HG02798 (cell line): Measurements from ENCODE around the gene CDKAL1.
"Not testable (repeated sequence)": the region's sequence is repeated elsewhere in the genome, so short reads cannot be mapped to it uniquely, and the experiment has no call there.

Source experiments
- ATAC-seq: cut with Tn5 transposase; IDR thresholded peaks from one replicate; pipeline ENCODE4 v1.9.1; 2021; ENCODE audit warnings: mild to moderate bottlenecking; ENCODE audit not compliant: unreplicated experiment, poor library complexity

The CDKAL1 gene

GRCh38 chr6:20812776-20813175, 278.5 kb downstream of the CDKAL1 start:
- ATAC-seq: no peak

DNA sequence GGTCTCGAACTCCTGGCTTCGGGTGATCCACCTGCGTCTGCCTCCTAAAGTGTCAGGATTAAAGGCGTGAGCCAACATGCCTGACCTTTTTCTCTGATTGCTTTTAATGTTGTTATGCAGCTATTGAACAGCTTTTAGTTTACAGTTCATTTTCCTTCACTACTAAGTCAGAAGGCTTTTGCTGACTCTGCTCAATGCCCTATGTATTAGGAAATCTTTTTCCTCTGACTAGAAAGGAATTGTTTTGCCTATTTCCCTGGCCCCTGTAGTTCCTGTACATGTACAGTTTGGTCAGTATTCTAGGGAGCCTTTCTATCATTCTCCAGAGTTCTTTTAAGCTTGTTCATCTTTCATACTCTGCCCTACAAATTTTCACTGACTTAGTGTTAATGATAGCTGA, 280.2 kb downstream of the CDKAL1 start:
- ATAC-seq: no peak

- ATAC-seq: no peak
Measured at GRCh38 chr6:20816126-20816525, 281.9 kb downstream of the CDKAL1 start.

GRCh38 chr6:20817806-20818320, 283.6 kb downstream of the CDKAL1 start:
- ATAC-seq: no peak

DNA sequence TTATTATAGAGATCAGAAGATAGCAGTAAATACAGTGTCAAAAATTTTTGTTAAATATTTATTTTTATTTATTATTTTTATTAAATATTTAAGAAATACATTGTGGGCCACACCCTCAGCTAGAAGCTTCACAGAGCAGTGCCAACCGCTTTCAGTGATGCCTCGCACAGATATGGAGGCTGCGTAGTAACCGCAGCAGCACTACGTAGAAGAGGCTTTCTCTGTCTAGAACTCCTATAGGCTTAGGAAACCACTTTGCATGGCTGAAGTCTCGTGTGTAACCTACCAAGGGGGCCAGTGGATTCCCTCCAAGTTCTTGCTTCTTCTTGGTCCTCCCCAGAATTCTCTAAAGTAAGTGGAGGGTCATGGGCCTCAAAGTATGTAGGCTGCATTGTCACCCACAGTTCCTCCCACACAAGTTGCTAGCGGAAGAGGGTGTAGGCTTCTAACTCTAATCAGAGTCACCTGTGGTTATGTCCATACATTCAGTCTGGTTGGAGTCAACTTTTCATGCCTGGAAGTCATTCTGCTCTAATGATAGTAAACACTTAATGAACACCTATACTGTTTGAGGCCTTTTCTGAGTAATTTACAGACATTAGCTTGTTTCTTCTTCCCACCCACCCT, 285.6 kb downstream of the CDKAL1 start:
- no peak for ATAC-seq

DNA sequence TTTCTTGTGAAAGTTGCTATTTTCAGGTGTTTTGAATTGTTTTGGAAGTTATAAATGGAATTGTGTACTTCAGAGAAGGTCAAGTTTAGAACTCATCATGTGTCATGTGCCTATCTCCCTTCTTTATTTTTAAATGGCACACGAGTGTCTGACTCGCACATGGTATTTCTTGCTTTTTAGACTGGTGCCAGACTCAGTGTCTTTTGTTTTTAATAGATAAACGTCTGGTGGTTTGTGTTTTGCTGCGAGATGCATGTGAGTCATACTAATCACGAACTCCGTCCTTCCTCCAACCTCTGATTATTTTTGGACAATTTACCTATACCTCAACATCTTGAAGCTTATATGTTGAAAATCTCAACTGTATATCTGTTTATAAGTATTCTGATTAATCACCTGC, 292.1 kb downstream of the CDKAL1 start:
- ATAC-seq: no peak

DNA sequence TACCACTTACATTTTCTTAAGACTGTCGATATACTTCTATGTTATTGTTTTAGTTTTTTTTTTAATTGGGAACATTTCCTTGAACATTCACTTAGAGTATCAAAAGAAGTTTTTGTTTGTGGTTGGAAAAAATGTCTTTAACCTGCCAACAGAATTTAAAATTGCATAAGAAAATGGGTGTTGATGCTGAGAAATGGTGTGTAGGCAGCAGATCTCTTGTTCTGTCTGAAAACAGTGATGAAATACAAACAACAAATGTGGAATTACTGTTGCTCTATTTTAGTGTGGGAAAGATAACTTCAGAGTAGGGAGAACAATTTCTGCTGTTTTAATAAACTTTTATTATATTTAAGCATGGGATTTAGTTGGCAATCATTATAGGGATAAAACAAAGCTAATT, 293.5 kb downstream of the CDKAL1 start:
- ATAC-seq: no peak

DNA sequence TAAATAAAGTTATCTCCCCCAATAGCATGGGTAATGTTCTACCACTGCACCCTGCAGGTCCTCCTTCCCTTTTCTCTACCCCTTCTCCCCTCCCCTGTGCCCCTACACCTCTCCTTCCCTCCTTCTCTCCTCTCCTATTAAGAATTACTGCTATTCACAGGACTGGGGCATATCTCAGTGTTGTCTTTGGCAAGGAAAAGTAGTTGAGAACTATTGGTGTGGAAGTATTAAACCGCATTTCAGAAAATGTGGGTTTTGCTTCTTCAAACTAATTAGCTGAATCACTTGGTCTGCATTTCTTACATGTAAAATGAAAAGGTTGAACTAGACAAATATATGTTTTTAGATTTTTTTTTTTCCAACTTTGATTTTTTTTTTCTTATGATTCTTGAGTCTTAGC, 296.3 kb downstream of the CDKAL1 start:
- ATAC-seq: no peak

- ATAC-seq: not testable (repeated sequence)
Measured at GRCh38 chr6:20831251-20831650, 297.0 kb downstream of the CDKAL1 start.

GRCh38 chr6:20833881-20834515, 299.7 kb downstream of the CDKAL1 start:
- ATAC-seq: no peak

DNA sequence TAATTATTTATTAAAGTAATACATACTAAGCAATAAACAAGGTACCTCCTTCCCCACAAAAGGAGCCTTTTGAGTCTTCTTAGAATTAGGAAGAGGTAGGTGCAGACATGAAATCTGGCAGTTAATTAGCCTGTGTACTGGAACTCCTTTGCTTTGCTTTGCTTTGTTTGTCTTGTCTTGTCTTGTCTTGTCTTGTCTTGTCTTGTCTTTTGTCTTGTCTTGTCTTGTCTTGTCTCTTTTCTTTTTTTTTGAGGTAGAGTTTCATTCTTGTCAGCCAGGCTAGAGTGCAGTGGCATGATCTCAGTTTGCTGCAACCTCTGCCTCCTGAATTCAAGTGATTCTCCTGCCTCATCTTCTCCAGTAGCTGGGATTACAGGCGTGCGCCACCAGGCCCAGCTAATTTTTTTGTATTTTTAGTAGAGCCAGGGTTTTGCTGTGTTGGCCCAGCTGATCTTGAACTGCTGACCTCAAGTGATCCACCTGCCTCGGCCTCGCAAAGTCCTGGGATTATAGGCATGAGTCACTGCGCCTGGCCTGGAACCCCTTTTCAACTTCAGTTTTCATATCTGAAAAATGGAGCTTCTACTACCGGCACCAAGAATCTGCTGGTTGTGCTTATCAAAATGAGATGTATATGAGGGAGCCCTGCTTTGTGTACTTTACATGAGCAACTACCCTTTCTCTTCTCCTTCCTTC, 301.2 kb downstream of the CDKAL1 start:
- ATAC-seq: no peak

DNA sequence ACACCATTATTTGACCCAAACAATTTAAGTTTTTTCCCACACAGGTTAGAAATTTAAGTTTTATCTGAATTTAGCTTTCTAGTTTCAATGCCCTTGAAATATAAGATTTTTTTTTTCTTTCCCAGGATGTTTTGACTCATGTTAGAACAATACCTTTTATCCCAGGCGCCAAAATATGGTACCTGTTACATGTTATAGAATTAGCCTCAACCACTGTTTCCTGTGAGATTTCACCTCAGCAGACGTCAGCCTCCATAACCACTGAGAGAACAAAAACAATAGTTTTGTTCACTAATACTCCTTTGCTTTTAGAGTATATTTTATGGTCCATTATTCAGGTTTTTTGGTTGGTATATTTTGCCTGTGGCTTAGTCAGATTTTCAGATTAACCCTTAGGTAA, 302.9 kb downstream of the CDKAL1 start:
- ATAC-seq: no peak

- ATAC-seq: no peak
Measured at GRCh38 chr6:20838113-20838512, 303.9 kb downstream of the CDKAL1 start.

DNA sequence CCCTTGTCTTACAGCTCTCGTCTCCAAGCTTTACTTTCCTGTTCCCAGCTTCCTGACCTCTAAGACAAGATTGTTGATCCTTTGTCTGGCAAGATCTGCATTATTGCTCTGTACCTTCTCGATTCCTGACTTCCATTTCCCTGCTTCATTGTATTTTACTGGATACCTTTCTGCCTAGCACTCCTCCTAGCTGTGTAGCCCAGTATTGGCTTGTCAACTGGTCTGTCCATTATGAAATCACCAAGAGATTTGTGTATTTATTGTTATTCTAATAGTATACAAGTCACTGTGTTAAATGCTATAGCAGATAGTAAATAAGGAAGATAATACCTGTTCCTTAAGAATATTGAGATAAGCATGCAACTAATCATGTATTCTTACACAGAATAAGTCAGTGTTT, 305.4 kb downstream of the CDKAL1 start:
- no peak for ATAC-seq

- no peak for ATAC-seq
Measured at GRCh38 chr6:20840675-20841074, 306.4 kb downstream of the CDKAL1 start.

- no peak for ATAC-seq
Measured at GRCh38 chr6:20841806-20842205, 307.5 kb downstream of the CDKAL1 start.

- no peak for ATAC-seq
Measured at GRCh38 chr6:20845592-20845991, 311.3 kb downstream of the CDKAL1 start.

GRCh38 chr6:20846602-20847028, 312.4 kb downstream of the CDKAL1 start:
- peak; percentile 39 for ATAC-seq

GRCh38 chr6:20847904-20848303, 313.6 kb downstream of the CDKAL1 start:
- no peak for ATAC-seq

- ATAC-seq: no peak
Measured at GRCh38 chr6:20850686-20851416, 316.6 kb downstream of the CDKAL1 start.

DNA sequence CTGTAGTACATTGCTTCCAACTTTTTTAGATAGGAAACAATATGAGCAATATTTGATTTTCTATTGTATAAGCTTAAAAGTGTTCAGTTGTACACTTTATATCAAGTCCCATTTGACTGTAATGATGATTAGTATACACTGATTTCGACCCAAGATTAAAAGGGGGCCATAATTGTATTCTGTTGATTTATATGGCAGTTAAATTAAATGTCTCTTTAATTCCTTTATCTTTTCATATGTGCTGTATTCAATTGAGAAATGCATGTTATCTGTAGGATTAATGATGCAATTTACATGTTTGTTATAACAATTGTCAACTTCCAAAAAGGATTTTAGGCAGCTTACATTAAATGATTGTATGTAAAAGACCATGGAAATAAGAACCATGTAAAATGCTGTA, 317.5 kb downstream of the CDKAL1 start:
- ATAC-seq: no peak
